Body of pancreas (tissue), 4 donors: Measurements from ENCODE around the gene SERPINA5.

ENCODE experiments used
- CTCF ChIP-seq, 7 experiments: fragments of 450-650 bp in 4 of 7; fragments of 200-600 bp in 3 of 7; sonication (generic) in 3 of 7; IDR thresholded peaks; one replicate each; pipeline ENCODE4 v1.5.1; 2016 to 2019; ENCODE audit warnings: antibody characterized with exemption in 7 of 7
- POLR2A ChIP-seq, 3 donors: fragments of 450-650 bp; IDR thresholded peaks; one replicate each; pipeline ENCODE4 v1.6.1; 2016; ENCODE audit warnings: antibody characterized with exemption in 3 of 3, mild to moderate bottlenecking in 2 of 3

GRCh38 chr14:94548131-94548998 lies 32.9 kb upstream of the SERPINA5 start:
- no peak for TF ChIP-seq CTCF (IDR thresholded peaks at IDR 0.05)
- no peak for TF ChIP-seq POLR2A (IDR thresholded peaks at IDR 0.05)
